ENCODE measurements around the gene MPI.
"Not testable (repeated sequence)": the region's sequence is repeated elsewhere in the genome, so short reads cannot be mapped to it uniquely, and the experiment has no call there.

GRCh38 chr15:74887537-74888193 lies 2.2 kb upstream of the MPI start:
- TF ChIP-seq CTCF (conservative IDR thresholded peaks at IDR 0.05 in 1 of 2, IDR thresholded peaks at IDR 0.05 in 1 of 2; ENCODE audit: low read depth in 1 of 2, low read length in 2 of 2); EZH2 (IDR thresholded peaks at IDR 0.05; ENCODE audit: low read length, missing control alignments): not testable (repeated sequence)
